HL-60/S4 treated with retinoic acid at 250 ng/mL for 4 days and 3 days (cell line): Measurements from ENCODE around the gene TSHZ2.

ENCODE experiments used
- in situ Hi-C: fragments of 300-500 bp; cut with MboI; formaldehyde crosslinking; loops from 2 replicates; pipeline ENCODE4 v1.7.0; 2022; ENCODE audit warnings: low sequenced_read_pairs

Gene TSHZ2

DNA sequence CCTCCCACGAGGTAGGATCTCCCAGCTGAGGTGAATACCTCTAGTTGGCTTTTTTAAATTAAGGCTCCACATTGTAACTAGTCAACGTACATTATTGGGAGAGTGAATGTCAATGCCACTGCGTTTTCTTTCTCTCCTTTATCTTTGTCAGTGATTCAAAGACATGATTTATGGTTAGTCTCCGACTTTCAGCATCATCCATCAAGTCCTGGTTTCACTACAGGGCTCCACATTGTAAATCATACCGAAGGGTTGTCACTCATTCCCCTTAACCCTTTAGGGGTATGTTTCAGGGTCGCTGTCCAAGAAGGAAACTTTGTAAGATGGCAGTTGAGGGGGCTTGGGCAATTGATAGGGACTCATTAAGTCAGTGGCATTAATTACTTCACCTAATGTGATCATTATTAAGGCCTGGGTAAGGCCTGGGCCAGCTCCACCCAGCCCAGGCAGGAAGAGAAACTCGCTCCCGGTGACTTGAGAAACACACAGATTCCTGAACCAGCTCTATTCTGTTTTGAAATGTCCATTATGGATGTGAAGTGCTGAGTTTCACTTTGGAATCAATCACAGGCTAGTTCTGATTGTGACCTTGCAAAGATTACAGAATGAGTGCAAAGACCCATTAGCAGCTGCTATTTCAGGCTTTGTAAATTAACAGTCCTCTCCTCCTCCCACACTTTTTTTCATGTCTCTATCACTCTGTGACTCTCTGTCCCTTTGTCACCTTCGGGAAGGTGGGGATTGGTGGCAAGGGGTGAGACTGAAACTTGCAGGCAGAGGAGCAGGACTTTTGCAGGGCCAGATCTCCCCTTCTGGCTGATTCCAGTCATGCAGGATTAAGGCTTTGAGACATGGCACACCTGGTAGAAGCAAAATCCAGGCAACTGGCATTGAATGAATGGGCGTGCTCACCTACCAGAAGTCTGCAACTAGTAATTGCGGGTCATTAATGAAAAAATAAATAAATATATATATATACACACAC lies 222.4 kb downstream of the TSHZ2 start:
- in situ Hi-C loops: no loop called here

DNA sequence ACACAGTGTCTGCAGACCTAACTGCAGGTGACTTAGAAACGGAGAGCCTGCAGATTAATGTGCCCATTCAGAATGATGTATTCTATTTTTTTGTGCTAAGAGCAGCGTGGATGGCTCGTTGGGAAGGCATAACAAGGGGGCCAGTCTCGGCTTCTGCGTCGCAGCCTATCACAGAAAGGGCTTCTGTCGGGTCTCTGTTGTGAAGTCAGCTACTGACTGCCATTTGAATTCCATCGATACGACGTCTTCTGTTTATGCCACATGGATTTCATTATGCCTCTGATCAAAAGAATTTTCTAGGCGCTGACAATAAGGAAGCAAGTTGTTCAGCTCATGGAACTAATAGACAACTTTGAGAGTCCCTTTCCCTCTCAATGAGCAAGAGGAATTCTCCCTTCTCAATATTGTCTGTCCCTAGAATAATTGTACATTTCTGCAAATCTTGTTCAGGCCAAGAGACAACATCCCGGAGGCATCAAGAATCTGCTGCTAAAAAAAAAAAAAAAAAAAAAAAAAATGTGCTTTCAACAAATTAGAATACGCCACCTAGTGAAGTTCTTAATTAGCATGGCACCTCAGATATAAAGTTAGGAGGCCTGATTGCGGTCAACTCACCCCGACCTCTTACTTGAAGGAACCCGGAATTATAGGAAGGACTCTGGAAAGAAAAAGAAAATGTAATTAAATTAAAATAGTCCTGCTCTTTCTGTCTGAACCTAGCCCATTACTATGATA lies 223.9 kb downstream of the TSHZ2 start:
- in situ Hi-C loops: no loop called here

- in situ Hi-C loops: no loop called here
These were observed 229.4 kb downstream of the TSHZ2 start for GRCh38 chr20:53201588-53201987.

DNA sequence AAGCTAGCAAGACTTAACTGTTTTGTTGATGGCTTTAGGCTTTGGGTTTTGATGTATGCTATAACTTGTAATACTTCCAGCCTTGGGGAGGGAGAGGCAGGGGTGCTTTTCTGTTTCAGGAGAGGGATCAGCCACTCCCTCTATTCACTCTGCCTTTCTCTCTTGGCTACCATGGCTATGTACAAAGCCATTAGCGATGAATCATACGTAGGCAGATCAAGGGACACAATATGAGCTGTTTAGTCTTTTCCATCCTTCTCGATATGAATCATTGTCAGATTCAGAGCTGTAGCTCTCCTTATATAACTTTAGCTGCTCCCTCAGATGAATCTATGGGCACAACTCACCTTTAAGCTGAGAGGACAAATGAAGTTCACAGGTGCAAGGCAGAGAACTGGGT lies 230.6 kb downstream of the TSHZ2 start:
- in situ Hi-C loops: no loop called here

GRCh38 chr20:53205046-53205445 lies 232.9 kb downstream of the TSHZ2 start:
- in situ Hi-C loops: no loop called here

- in situ Hi-C loops: no loop called here
These were observed 236.1 kb downstream of the TSHZ2 start for GRCh38 chr20:53208110-53208832.

DNA sequence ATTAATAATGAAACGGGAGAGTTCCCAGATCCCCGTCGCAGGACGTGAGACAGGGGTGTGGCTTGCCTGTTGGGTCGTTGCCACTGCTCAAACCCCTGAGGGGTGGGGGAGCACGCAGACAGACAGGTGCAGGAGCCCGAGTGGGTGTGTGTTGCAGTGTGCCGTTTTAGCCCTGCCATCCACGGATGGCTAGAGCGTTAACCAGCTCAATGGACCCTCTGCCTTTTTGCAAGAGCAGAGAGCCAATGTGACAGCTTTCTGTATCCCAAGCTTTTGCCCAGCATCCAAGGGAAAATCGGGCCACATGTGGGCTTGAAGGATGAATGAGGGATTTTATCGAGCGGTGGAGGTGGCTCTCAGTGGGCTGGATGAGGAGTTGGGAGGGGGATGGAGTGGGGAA lies 237.9 kb downstream of the TSHZ2 start:
- in situ Hi-C loops: no loop called here

DNA sequence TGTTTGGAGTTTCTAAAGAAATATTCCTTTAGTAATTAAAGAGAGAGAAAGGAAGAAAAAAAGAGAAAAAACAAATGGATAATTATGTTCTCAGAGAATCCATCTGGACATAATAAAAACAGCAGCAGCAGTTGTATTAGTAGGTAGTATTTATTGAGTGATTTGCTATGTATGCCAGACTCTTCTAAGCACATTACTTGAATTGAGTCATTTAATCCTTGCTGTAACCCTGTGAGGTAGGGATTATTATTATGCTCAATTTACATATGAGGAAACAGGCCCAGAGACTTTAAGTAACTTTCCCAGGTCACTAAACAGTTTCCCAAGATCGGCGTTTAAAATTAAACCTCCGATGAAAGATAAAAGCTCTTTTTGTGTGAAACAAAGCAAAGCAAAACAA lies 238.8 kb downstream of the TSHZ2 start:
- in situ Hi-C loops: no loop called here

DNA sequence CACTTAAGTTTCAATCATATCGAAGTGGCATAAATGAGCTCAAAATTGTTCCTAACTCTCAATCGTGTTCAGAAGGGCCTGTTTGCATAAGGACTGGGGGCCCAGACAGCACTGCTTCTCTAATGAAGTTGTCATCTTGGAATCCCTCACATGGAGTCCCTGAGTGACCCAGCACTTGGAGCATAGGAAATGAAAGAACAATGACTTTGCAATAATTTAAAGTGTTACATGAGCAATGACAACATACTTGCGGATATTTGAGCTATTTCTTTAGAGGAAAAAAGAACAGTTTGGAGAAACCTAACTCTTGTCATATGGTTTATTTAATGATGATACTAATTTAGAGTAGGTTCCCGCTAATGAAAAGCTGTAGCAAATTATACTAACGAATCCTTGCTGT lies 239.9 kb downstream of the TSHZ2 start:
- in situ Hi-C loops: no loop called here

GRCh38 chr20:53214392-53214791 lies 242.2 kb downstream of the TSHZ2 start:
- in situ Hi-C loops: no loop called here

DNA sequence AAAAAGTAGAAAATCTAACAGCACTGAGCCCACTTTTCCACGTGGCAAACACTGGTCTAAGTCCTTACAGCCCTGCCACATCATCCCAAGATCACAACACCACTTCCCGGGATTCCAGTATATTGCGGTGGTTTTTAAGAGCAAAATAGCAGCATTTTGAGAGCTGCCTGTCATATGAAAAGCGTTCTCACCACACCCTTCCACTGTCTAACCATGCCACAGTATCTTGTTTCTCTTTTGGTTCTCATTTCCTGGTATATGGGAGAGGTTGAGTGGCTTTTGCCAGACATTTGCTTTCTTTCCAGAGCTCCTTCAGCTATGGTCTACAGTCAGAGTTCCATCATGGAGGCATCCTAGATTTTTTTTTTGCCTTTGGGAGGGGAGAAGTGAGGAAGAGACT lies 243.0 kb downstream of the TSHZ2 start:
- in situ Hi-C loops: no loop called here

DNA sequence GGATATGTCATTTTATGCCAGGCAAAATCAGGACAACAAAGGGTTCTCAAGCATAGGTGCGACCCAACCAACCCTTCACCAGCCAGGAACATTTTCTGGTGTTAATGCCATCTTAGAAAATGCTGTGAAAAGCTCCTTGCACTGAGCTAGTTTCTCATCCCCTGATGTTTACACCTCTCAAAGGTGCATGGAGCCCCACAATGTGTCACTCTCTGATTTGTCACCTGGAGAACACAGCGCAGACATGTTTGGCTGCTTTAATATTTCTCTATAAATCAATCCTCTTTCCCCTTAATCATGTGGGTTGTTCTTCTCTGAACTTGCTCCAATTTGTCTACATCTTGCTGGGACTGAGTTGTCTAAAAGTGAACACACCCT lies 244.3 kb downstream of the TSHZ2 start:
- in situ Hi-C loops: no loop called here

DNA sequence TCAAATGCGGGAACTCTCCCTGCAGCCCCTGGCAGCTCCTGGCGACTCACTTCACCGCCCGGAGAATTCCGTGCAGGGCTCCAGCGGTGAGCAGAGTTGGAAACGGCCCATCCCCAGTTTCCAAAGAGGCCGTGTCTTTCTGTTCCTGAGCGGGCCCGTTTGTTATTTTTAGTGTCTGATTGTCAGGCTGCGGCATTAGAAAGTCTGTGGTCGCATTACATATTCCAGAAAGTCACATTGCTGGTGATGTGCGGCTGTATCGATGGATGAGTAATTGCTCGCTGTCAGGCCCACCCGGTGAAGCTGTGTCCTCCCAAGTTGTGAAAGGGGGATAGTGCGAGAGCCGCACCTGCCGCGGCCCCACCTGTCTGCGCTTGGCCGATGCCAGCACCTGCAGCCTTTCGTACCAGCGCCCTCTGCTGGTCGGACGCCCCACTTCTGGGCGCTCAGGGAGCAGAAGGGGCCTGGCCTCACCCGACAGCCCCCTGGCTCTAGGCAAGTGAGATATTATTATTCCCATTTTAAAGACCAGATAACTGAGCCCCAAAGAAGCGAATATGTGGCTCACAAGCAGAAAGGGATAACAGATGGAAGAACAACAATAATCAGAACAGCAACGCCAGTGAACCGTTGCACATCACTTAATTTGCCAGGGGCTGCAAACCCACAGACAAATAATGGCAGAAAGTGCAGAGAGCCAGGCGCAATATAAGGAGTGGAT lies 244.9 kb downstream of the TSHZ2 start:
- in situ Hi-C loops: no loop called here

DNA sequence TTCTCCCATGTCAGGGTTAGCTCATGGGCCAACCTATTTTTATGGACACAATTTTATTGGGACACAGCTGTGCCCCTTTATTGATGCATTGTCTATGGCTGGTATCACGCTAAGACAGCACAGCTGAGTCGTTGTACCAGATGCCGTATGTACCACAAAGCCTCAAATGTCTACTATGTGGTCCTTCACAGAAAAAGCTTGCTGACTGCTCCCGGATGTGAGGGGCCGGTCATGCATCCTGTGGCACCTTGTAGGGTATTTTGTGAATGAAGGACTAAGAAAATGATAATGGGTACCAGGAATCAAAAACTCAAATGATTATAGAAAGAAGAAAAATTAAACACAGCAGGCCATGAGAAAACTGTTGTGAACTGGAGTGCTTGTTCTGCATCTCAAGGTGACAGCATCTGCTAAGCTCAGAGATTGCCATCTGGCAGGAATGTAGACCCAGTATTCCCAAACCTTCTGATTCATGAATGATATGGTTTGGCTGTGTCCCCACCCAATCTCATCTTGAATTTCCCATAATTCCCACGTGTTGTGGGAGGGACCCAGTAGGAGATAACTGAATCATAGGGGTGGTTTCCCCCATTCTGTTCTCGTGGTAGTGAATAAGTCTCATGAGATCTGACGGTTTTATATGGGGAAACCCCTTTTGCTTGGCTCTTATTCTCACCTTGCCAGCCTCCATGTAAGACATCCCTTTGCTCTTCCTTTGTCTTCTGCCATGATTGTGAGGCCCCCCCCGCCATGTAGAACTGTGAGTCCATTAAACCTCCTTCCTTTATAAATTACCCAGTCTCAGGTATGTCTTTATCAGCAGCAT lies 248.5 kb downstream of the TSHZ2 start:
- in situ Hi-C loops: no loop called here

DNA sequence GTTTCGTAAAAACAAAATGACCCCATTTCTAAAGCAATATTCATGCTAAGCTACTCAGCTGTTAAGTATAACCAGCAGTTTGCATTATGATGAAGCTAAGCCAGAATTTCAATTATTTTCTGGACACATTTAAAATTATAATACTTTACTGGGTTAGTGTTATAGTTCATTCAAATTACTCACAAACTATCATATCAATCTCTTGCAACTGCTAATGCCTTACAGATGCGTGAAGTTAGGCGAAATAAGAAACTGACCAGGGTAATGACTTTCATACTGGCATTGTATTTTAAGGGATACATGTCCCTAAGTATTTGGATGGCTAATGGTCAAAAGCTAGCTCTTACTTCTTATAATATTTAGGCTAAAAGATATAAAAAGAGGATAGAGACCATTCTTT lies 249.6 kb downstream of the TSHZ2 start:
- in situ Hi-C loops: no loop called here

GRCh38 chr20:53222416-53222815 lies 250.3 kb downstream of the TSHZ2 start:
- in situ Hi-C loops: no loop called here

DNA sequence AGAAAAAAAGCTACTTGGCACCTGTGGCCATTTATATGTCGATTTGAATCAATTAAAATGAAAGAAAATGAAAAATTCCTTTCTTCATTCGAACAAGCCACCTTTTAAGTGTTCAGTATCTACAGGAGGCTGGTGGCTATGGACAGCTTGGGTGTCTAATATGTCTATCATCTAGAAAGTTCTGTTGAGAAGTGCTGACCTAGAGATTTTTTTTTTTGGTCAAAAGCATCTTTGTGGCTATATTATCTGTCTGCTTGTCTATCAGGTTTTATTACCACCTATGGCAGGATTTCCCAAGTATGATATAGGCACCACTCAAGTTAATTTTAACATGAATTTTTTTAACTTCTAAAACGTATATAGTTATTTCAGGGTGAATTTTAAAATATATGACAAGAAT lies 250.8 kb downstream of the TSHZ2 start:
- in situ Hi-C loops: no loop called here

DNA sequence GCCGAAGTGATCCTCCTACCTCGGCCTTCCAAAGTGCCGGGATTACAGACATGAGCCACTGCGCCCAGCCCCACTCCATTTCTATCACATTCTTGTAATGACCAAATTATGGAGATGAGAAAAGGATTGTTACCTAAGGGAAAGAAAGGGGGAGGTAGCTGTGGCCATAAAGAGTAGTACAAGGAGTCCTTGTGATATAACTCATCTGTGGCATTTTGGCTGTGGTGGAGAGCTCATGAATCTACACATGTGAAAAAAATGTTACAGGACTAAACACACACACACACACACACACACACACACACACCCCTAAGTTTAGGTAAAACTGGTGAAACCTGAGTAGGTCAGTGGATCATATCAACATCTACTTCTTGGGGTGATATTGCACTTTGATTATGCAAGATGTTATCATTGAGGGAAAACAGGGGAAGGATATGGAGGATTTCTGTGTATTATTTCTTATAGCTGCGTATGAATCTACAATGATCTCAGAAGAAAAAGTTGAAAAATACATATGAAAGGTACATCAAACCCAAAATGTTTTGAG lies 251.5 kb downstream of the TSHZ2 start:
- in situ Hi-C loops: no loop called here

GRCh38 chr20:53224851-53225250 lies 252.7 kb downstream of the TSHZ2 start:
- in situ Hi-C loops: no loop called here

DNA sequence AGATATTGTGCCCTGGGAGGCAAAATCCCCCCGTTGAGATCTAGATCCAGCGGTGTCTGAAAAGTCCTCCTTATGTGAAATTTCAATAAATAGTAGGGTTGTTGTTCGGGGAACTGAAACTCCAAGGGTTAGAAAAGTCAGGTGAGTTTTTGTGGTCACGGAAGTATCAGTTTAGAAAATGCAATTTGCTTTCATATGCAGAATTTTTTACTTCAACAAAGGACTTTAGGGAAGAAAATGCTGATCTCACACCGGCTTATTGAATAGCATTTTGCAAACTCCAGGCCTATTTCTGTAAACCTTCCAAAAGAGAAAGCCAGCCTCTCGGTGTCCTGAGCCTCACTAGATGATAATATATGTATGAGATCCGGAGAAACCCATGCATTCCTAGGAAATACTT lies 254.7 kb downstream of the TSHZ2 start:
- in situ Hi-C loops: no loop called here
